Measurements from ENCODE around the gene HIVEP2.

Gene HIVEP2

DNA sequence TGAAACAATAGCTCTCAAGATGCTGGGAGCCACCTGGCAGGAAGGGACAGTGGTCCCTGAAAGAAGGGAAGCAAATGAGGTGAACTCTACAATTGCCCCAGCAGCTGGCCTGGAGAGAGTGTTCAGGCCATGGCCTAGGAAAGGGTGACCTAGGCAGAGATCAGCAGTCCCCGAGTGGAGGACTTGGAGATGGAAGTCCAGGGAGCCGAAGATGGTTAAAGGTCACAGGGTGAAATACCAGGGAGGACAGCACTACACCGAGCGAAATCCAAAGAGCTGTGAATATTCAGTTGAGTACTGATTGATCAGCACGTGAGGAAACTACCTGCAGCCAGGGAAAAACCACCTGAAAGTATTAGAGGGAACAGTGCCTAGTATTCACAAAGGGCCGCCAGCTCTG lies 133.1 kb downstream of the HIVEP2 start:
- DNase-seq = no peak

DNA sequence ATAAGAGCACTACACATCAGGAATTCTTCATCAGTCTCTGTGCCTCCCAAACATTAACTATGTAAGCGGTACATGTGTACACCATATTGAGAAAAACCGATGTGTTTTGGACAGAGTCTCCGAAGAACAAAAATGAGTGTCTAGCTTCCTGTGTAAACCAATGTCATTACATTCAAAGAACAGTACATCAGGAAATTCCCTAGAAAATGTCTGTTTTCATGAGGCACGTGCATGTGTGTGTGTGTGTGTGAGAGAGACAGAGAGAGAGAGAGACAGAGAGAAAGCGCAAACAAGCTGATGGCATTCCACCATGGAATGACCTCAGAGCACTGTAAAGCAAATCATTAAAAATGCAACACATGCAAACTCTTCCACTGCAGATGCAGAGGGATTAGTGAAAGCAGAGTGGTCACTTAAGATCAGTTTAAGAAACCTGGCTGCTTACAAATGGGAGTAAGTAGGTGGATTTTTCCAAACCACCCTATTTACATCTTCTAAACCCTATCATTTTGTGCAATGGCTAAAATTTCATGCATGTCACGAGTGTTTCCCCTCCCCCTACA lies 133.9 kb downstream of the HIVEP2 start:
- no peak for DNase-seq

DNA sequence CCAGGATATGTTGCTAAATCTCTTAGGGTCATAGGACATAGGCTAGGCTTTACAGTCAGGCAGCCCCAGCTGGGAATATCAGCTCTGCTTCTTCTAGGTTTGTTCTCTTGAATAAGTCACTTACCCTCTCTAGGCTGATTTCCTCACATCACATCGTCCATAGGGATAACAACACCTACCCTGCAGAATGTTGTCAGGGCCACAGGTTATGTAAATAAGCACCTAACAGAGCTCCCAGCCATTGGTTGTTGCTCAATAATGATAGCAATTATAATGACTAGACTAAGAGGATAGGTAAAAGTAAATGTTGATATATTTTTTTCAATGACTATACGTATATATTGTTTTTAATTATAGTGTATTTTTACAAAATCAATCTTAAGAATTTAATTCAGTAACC lies 135.0 kb downstream of the HIVEP2 start:
- DNase-seq = no peak

DNA sequence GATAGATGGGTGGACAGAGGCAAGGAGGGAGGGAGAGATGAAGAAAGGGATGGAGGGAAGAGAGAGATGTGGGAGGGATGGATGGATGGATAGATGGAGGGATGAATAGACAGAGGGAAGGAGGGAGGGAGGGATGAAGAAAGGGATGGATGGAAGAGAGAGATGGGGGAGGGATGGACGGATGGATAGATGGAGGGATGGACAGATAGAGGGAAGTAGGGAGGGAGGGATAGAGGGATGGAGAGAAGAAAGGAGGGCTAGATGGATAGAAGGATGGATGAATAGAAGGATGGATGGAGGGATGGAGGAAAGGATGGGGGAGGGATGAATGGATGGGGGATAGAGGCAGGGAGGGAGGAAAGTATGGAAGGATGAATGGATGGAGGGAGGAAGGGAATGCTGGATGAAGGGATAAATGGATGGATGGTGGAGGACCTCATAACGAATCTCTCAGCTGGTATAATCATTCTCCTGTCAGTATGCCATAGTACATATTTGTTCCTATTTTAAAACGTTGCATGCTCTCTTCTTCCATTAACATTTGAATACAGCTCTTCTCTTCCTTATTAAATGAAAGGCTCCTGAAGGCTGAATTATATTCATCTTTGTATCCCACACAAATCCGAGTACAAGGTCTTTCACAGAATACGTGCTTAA lies 136.4 kb downstream of the HIVEP2 start:
- no peak for DNase-seq

DNA sequence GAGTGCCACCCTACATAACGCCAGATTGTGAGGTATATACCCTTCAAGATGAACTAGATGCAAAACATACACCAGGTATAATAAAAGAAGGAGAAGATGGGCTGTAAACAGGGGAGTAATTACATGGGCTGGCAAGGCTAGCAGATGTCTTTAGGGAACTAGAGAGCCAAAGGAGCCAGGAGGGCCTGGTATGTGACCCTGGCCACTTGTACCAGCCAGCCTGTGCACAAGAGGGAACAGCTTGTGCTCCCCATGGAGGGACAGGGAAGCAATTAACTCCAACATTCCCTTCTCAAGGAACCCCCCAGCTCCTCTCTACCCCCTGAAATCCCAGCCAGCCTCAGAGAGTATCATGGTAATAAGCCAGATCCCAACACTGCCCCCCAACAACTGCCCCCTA lies 139.9 kb downstream of the HIVEP2 start:
- no peak for DNase-seq

DNA sequence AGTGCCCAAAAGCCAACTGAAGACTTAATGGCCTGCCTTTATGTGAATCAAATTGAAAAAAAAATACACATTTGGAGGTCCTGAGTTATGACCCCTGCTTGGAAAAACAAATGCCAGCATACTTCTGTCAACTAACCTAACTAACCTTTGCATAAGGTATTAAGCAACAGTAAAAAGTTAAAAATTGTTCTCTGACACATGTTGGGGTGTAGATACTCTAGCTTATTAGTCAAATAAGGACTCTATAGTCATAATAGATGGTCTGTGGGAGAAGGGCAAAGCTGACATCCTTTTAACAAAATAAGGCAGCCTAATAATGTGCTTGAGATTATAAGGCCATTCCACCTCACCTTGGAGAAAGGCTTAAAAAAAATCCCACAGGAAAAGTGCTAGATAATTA lies 140.5 kb downstream of the HIVEP2 start:
- no peak for DNase-seq

DNA sequence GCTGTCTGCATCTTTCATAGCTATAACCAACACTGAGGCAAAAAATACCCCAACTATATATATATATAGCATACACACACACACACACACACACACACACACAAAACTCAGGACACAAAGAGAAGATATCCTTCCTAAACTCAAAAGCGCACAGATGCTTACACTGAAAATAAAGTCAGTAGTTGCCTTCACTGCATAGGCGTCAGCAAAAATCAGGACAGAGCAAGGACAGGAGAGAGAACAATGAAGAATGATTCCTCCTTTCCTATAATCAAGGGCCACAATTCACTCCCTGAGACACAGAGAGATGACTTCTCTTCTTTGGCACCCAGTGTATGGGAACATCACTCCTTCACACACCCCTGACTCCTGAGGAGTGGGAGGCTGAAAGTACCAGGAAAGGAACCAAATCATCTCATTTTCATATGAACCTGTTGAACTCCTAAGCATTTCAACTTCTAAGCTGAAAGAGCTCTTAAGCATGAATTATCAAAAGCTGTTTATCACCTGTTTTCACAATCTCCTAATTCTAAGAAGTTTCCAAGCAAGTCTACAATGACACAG lies 141.4 kb downstream of the HIVEP2 start:
- DNase-seq = no peak

DNA sequence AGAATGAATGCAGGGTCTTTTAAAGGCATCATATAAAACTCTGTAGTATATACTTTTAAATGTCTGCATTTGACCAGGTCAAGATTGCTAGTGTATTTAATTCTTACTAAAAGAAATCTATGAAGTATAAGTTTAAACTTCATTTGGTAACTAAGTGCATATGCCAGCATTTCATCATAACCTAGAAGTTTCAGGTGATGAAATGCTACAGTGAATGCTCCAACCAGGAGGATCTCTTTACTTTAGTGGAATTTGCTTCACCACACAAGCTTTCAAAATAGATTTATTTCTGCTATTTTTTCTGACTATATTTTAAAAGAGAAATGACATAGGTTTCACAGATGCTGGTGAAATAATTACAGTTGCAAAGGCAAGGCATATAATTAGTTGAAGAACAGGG lies 141.9 kb downstream of the HIVEP2 start:
- DNase-seq = no peak

DNA sequence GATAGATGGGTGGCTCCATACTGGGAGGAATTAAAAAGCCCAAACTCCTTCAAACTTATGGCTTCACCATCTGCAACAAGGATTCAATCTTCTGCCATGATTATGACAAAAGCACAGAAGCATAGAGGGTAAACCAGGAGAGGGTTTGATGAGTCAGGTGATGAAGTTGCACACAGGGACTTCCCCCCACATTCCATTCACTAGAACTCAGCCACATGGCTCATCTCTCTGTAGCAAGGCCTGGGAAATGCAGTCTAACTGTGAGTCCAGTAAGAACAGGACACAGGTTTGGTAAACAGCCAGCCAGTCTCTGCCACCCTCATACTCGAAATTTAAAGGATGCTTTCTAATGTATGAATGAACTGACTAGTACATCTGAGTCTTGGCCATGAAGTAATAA lies 142.9 kb downstream of the HIVEP2 start:
- no peak for DNase-seq

DNA sequence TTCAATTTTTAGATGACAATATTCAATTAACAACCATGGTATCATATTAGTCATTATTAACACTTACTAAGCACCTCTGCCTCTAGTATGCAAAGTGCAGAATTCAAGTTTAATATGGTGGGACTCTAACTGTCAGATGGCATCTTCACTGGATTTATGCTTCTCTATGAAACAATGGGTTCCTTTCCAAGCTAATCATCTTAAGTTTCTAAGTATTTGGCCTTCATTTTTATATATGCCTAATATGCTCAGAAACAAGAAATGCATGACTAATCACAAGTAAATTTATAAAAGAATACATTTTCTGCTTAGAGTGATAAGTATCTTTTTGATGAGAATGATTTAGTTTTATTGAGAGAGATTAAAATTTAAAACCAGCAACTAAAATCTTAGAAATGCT lies 144.7 kb downstream of the HIVEP2 start:
- DNase-seq = no peak

DNA sequence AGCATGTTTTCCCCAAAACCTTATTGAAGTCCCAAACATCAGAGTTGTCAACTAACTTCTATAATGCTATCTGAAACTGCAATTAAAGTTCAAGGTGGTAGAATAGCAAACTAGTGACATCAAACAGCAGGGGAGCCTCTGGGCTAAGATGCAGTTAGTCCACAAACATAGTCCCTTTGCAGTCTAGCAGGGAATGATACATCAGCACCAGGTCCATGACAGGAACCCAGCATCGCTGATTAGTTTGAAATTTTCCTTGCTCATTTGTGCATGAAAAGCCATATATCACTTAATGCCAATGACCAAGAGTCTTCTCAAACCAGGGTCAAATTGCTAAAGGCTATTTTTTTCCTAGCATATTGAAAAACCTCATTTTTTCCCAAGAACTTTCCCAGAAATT lies 145.3 kb downstream of the HIVEP2 start:
- no peak for DNase-seq

DNA sequence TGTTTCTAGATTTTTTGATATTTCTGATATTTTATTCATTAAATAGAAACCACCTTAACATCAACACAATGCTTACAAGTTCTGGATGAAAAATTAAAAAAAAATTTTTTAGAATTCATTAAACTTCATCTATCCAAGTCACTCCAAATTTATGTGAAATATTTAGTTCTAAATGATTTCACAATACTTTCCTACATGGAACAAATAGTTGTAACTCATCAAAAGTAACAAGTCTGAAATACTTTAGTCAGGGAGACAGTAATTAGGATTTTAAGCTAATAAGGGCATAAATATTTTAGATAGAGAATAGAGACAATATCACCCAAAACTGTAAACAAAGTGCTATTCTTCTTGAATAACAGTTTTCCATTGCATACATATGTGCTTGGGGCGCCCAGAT lies 147.8 kb downstream of the HIVEP2 start:
- DNase-seq = no peak

DNA sequence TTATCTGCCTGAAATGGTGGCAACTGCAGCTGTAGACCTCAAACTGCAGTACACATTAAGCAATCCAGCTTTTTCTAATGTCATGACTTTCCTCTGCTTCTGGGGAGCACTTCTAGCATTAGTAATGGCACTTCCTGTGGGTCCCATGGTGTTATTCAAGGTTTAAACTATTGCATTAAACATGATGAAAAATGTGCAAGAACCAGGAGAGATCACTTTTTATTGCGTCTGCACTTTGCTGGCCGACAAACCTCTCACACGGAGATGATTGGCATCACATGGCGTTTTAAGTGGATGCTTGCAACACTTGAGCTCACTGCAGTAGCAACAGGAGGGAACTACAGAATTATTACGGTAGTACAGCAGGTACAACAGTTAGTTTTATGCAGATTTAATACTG lies 148.4 kb downstream of the HIVEP2 start:
- no peak for DNase-seq

DNA sequence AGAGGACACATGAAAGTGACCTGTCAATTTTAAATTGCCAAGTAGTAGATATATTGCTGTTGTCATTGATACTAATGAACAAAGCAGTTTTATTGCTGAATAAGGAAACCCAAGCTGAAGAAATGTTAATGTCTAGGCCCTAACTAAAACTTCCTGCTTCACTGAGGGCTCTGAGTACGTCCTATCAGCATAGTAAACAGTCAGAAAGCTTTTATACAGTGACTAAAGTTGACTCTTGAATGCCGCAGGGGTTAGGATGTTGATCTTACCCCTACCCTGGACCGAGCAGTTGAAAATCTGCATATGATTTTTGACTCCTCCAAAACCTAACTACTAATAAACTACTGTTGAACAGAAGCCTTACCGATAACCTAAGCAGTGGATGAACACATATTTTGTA lies 149.0 kb downstream of the HIVEP2 start:
- no peak for DNase-seq

DNA sequence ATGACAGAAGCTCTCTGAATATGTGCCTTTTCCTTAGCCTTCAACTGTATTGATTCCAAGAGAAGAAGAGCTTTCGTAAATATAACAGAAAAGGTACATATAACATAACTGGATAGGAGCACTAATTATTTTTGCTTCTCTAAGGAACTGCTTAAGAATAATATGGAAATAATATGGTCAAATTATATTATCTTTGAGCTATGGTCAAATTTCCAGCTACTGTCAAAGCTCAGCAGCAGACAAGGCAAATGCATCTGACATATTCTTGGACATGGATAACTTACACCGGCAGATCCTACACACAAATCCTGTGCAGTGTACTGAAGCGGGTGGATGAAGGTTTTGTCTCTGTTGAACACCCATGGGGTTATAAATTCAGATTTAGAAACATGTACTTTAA lies 150.6 kb downstream of the HIVEP2 start:
- no peak for DNase-seq

DNA sequence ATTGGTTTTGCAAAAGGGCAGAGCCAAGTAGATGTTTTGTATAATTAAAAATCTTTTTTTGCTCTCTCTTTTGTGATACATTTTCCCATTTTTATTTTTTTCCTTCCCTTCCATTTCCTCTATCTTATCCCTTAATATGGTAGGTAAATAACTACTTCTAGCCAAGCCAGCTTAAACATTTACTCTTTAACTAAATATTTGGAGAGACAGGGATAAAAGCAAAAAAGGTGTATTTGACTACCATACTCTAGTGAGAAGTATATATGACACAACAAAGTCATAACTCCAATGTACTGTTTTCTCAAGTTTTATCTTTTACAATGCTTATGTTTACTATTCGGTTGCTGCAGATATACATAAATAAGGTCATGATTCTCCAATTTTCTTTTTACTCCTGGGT lies 154.7 kb downstream of the HIVEP2 start:
- DNase-seq = no peak

DNA sequence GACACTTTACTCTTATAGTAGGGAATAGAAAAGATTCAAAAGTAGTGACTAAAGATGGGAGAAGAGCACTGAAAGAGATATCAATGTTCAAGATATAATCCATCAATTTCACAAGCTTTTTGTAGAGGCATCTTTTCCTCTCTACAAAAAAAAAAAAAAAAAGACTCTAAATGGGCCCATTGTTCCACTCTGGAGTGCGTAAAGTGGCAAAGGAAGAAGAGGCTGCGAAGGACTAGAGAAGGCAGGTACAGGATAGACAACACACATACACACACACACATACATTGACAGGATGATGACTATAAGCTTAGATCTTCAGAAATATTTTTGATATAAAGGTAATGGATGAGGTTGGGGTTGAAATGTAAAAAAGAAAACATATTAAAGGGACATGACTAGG lies 157.6 kb downstream of the HIVEP2 start:
- DNase-seq = no peak

DNA sequence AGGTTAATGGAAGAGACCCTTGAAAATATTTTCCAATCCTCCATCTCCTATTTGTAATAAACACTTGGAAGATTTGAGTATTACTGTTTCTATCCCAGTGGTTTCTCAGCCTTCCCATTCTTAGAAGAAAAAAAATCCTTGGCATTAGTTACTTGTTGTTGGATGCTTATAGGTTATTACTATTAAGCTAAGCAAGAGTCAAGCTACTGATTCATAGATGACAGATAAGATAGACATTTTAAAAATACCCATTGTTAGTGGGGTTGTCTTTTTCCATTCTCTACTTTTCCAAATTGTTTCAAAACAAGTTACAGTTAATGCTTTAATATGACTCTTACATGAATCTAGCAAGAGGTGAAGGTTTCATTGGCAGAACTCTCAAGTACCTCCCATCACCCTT lies 158.5 kb downstream of the HIVEP2 start:
- no peak for DNase-seq

DNA sequence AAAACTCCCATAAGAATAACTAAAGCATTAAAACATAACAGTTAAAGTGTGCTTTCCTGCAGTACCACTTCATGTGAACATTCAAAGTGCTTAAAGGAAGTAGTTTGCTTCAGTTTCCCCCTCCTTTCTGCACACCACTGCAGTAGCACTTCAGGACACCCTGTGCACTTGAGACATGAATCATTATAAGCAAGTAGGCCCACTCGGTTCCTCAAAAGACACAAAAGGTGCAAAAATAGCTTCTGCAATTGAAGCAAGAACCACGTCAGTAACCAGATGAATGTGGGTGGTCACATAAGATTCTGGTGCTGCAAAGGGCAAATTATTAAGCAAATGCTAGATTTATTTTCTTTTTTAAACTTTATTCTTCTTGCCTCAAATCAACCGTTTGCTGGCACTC lies 160.6 kb downstream of the HIVEP2 start:
- DNase-seq = no peak

DNA sequence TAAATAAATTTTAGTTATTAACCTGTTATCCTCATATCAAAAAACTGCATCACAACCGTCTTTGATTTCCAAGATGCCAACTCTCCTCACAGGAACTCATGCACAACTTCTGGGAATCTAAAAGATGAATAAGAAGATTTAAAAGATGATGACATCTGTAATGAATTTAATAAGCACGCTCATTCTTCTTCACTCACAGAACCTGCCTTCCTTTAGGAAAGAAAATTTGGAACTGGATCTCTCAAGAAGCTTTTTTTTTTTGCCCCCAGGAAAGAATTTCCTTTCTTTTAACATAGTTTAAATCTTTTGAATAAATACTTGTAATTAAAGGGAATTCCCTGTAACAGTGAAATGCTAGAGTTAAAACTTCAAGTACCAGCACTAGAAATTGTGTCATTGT lies 161.5 kb downstream of the HIVEP2 start:
- DNase-seq = no peak

DNA sequence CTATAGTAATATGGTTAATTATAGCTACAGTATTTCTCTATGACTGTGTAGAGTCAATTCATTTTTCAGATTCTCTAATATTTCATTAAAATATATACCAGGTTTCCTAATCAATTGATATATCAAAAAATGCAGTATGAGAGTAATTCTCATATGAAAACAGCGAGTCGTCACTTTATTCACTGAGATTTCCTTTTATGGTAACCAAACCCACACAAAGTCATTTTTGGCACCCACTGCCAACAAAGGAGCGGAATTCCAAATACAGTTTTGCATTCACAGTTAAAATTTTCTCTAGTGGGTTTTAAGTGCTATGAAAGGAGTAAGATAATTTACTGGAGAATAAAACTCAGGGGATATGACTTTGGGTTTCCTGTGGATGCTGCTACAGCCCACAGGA lies 163.8 kb downstream of the HIVEP2 start:
- no peak for DNase-seq

DNA sequence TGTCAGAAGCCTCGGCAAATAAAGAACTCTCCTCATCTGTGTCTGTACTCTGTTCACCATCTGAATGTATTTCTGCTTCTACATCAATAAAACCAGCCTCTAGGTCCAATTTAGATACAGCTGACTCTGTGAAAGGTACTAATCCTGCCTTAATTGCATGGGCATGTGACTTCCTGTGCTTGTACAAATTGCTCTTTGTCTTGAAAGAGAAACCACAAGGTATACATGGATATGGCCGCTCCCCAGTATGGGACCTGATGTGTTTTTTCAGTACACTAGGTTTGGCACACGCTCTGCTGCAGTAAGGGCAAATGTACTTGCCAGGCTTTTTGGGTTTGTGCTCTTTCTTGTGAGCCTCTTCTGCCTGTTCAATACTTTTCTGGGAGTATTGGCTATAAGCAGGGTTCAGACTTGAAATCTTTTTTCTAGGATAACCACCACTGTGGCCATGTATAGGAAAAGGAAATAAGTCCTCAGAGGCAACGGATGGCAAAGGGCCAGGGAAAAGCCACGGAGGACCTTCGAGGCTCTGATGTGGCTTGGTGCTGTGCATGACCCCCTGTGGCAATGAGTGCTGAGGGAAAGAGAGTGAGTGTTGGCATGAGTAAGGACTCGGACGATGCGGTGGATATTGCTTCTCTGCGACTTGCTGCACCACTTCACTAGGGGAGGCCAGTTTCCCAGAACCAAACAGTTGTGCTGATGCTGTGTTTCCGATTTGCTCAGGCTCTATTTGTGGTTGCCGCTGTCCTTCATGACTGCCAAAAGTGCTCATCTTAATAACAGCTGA lies 170.9 kb downstream of the HIVEP2 start:
- DNase-seq = no peak

DNA sequence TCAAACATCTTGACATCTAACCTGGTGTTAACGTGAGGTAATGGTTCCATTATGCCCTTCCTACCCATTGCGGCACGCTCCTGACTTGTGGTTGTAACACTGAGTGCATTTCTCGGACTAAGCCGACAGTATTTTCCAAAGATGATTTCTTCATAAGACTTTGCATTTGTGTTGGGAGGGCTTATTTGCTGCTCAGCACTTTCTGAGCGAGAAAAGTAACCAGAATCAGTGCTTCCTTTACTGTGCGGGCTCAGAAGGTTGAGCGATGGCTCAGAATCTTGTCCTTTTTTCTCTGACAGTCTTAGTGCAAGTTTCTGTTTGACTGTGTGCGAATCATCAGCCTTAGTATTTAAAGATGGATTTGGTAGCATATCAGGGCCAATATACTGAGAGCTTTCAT lies 171.7 kb downstream of the HIVEP2 start:
- DNase-seq = no peak

DNA sequence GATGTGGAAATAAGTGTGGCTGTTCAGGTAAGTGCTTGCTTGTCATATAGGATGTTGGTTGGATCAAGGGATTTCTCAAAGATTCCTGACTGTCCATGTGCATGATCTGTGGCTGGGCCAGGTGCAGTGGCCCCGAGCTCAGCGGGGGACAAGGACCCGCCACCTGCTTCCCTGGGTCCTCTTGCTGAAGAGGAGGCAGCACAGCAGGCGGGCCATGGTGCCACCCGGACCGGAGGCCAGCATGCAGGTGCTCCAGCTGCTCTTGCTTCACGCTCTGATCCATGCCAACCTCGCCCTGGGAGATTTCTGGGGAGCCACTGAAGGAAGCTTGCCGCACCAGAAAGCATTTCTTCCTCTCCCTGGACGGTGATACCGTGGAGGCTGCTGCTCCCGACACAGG lies 173.8 kb downstream of the HIVEP2 start:
- DNase-seq = no peak
